ENCODE data around the gene IL25.

- TF ChIP-seq, protein P1, sequence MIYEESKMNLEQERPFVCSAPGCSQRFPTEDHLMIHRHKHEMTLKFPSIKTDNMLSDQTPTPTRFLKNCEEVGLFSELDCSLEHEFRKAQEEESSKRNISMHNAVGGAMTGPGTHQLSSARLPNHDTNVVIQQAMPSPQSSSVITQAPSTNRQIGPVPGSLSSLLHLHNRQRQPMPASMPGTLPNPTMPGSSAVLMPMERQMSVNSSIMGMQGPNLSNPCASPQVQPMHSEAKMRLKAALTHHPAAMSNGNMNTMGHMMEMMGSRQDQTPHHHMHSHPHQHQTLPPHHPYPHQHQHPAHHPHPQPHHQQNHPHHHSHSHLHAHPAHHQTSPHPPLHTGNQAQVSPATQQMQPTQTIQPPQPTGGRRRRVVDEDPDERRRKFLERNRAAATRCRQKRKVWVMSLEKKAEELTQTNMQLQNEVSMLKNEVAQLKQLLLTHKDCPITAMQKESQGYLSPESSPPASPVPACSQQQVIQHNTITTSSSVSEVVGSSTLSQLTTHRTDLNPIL (CRISPR knock-in tag; IDR thresholded peaks at IDR 0.05; ENCODE audit: low read depth), result no peak
- TF ChIP-seq ISL1 (CRISPR knock-in tag; IDR thresholded peaks at IDR 0.05) (no peak), ZFP30 (CRISPR knock-in tag; IDR thresholded peaks at IDR 0.05) (no peak), GLIS3 (CRISPR knock-in tag; IDR thresholded peaks at IDR 0.05) (no peak), OSR1 (CRISPR knock-in tag; IDR thresholded peaks at IDR 0.05) (no peak)
- TF ChIP-seq, protein P2, sequence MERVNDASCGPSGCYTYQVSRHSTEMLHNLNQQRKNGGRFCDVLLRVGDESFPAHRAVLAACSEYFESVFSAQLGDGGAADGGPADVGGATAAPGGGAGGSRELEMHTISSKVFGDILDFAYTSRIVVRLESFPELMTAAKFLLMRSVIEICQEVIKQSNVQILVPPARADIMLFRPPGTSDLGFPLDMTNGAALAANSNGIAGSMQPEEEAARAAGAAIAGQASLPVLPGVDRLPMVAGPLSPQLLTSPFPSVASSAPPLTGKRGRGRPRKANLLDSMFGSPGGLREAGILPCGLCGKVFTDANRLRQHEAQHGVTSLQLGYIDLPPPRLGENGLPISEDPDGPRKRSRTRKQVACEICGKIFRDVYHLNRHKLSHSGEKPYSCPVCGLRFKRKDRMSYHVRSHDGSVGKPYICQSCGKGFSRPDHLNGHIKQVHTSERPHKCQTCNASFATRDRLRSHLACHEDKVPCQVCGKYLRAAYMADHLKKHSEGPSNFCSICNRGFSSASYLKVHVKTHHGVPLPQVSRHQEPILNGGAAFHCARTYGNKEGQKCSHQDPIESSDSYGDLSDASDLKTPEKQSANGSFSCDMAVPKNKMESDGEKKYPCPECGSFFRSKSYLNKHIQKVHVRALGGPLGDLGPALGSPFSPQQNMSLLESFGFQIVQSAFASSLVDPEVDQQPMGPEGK (CRISPR knock-in tag; IDR thresholded peaks at IDR 0.05; ENCODE audit: borderline replicate concordance), result no peak
These were observed 11.3 kb upstream of the IL25 start for GRCh38 chr14:23361320-23361719.
